K562 (cell line): ENCODE measurements around the gene NECAB3. TPM values are rescaled to one million over a fixed set of nuclear protein-coding genes. Genes with fewer than 3 reads are reported as not detected.

Source experiments
- CHD4 ChIP-seq: fragments of 200-600 bp; sonication (generic); IDR thresholded peaks from 3 replicates; pipeline ENCODE4 v1.6.1; 2012; ENCODE audit warnings: low read depth, mild to moderate bottlenecking, mixed read lengths, low read length, inconsistent platforms; ENCODE audit not compliant: insufficient read depth, insufficient replicate concordance, poor library complexity, severe bottlenecking
- DEAF1 ChIP-seq: fragments of 450-650 bp; formaldehyde crosslinking; IDR thresholded peaks from 2 replicates; pipeline ENCODE4 v1.4.0; 2020; ENCODE audit warnings: mild to moderate bottlenecking, moderate library complexity
- GATA2 ChIP-seq: sonication (generic); formaldehyde crosslinking; IDR thresholded peaks from 2 replicates; pipeline ENCODE4 v1.4.0; 2020; ENCODE audit warnings: mild to moderate bottlenecking, missing genetic modification reagents
- JUND ChIP-seq, 2 experiments: IDR thresholded peaks; 2 replicates in 1 of 2; 3 replicates in 1 of 2; pipeline ENCODE4 v1.6.1; 2011; ENCODE audit warnings: borderline replicate concordance in 2 of 2, low read depth in 2 of 2, low read length in 2 of 2, improper control_type of control experiment in 1 of 2, missing biosample characterization in 1 of 2, missing genetic modification characterization in 1 of 2, missing genetic modification reagents in 1 of 2
- MAFK ChIP-seq: IDR thresholded peaks from 2 replicates; pipeline ENCODE4 v1.6.1; 2011; ENCODE audit warnings: low read length, improper control_type of control experiment
- MAZ ChIP-seq, 2 experiments: fragments of 450-650 bp in 1 of 2; sonication (generic) in 1 of 2; formaldehyde crosslinking; IDR thresholded peaks in 1 of 2; conservative IDR thresholded peaks in 1 of 2; 2 replicates each; pipeline versions ENCODE4 v1.4.0 to v1.5.0; 2020; ENCODE audit warnings: mild to moderate bottlenecking in 1 of 2, missing genetic modification reagents in 1 of 2
- MEIS2 ChIP-seq: fragments of 450-650 bp; IDR thresholded peaks from 2 replicates; pipeline ENCODE4 v1.6.1; 2014; ENCODE audit warnings: mild to moderate bottlenecking; ENCODE audit not compliant: partially characterized antibody
- MTA2 ChIP-seq: fragments of 450-650 bp; IDR thresholded peaks from 2 replicates; pipeline ENCODE4 v1.6.1; 2016; ENCODE audit warnings: low read depth
- NKRF ChIP-seq: fragments of 450-650 bp; IDR thresholded peaks from 2 replicates; pipeline ENCODE4 v1.6.1; 2016; ENCODE audit warnings: borderline replicate concordance
- POLR2AphosphoS5 ChIP-seq: IDR thresholded peaks from 2 replicates; pipeline ENCODE4 v1.6.1; 2011; ENCODE audit warnings: mild to moderate bottlenecking, low read depth, low read length, moderate library complexity; ENCODE audit not compliant: control insufficient read depth, insufficient read depth
- SAP30 ChIP-seq: fragments of 200-600 bp; sonication (generic); IDR thresholded peaks from 2 replicates; pipeline ENCODE4 v1.6.1; 2012; ENCODE audit warnings: borderline replicate concordance, low read depth, mild to moderate bottlenecking, moderate library complexity, low read length, control low read depth, inconsistent platforms; ENCODE audit not compliant: insufficient read depth, poor library complexity, severe bottlenecking
- SMARCC2 ChIP-seq: fragments of 450-650 bp; IDR thresholded peaks from 2 replicates; pipeline ENCODE4 v1.6.1; 2017; ENCODE audit warnings: antibody characterized with exemption, moderate library complexity, mild to moderate bottlenecking, low read depth
- ZFPM2 ChIP-seq: fragments of 250-450 bp; sonication (Bioruptor Pico); IDR thresholded peaks from 2 replicates; pipeline ENCODE4 v1.5.1; 2022; ENCODE audit warnings: mild to moderate bottlenecking
- ZNF830 ChIP-seq: fragments of 250-450 bp; sonication (Bioruptor Pico); IDR thresholded peaks from 2 replicates; pipeline ENCODE4 v1.5.0; 2021; ENCODE audit warnings: mild to moderate bottlenecking
- polyA plus RNA-seq, 8 experiments: library from polyadenylated mRNA; depleted of rRNA in 4 of 8; stranded (reverse) in 5 of 8; unstranded in 3 of 8; fragments of >200 nt; fragmentation: Nextera tagmentation in 2 of 8; fragmentation: Illumina TruSeq in 1 of 8; extraction: Ambion mirVana in 2 of 8; extraction: Trizol in 1 of 8; gene quantifications; 2 replicates each; pipeline versions ENCODE4 v1.2.1 to v1.2.3, GENCODE V29; 2011 to 2014; ENCODE audit warnings: inconsistent platforms in 1 of 8, missing spikeins in 1 of 8
- total RNA-seq, 7 experiments: library from RNA; depleted of rRNA in 6 of 7; stranded (reverse); fragments of >200 nt in 6 of 7; fragmentation: Illumina TruSeq in 2 of 7; extraction: Trizol in 2 of 7; gene quantifications; 2 replicates each; pipeline versions ENCODE4 v1.2.1 to v1.2.3, GENCODE V29; 2011 to 2021; ENCODE audit warnings: low replicate concordance in 1 of 7
- TF ChIP-seq, protein P1 (sequence below): fragments of 450-650 bp; IDR thresholded peaks from 2 replicates; pipeline ENCODE4 v1.6.1; 2016; ENCODE audit warnings: low read depth, mild to moderate bottlenecking, moderate library complexity
- TF ChIP-seq, protein P2 (sequence below): fragments of 450-650 bp; formaldehyde crosslinking; IDR thresholded peaks from 2 replicates; pipeline ENCODE4 v1.4.0; 2022; ENCODE audit warnings: mild to moderate bottlenecking, moderate library complexity
- TF ChIP-seq, protein P3 (sequence below): fragments of 450-650 bp; conservative IDR thresholded peaks from 2 replicates; pipeline ENCODE4 v1.6.1; 2016; ENCODE audit warnings: missing genetic modification characterization, low read depth, mild to moderate bottlenecking, control low read depth, missing compliant biosample characterization
- TF ChIP-seq, protein P4 (sequence below): fragments of 200-800 bp; sonication (Bioruptor generic); IDR thresholded peaks from 2 replicates; pipeline ENCODE4 v1.6.1; 2017; ENCODE audit warnings: missing genetic modification characterization, missing compliant biosample characterization

NECAB3 gene
- total and polyA plus RNA-seq, 9 of the 15 experiments (the other 6 are each of a cell fraction or from before 2014, with no cell fraction given), result 0.94 to 63.3 (median 31.5) TPM

DNA sequence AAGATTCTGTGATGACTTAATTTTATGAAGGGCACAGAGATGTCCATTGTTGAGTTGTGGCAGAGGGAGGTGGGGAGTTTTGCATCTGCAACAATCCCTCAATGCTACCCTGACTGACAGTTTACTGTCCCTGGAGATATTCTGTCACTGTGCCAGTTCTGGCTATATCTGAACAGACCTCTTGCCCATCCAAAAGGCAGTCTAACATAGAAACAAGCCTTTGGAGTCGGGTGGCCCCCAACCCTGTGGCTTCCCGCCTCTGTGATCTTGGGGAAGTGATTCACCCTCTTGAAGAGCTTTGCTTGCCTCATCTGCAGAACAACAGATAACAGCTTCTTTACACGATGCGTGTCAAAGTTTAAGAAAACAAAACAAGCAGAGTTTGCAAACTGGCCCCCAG is 15.7 kb upstream of the NECAB3 start (continued):
- TF ChIP-seq, protein P1, sequence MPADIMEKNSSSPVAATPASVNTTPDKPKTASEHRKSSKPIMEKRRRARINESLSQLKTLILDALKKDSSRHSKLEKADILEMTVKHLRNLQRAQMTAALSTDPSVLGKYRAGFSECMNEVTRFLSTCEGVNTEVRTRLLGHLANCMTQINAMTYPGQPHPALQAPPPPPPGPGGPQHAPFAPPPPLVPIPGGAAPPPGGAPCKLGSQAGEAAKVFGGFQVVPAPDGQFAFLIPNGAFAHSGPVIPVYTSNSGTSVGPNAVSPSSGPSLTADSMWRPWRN, result peak; percentile 59; the same call in 1 of the 2 replicates
- TF ChIP-seq ZNF830 (CRISPR knock-in tag) (no peak), SMARCC2 (peak; percentile 93), MAZ (CRISPR knock-in tag; conservative IDR thresholded peaks at IDR 0.05 in 1 of 2, IDR thresholded peaks at IDR 0.05 in 1 of 2) (peak; percentile 72 to 94; a peak in 3 of 4 replicates), POLR2AphosphoS5 (peak; percentile 92), DEAF1 (CRISPR knock-in tag) (no peak), MEIS2 (peak; percentile 74), GATA2 (CRISPR knock-in tag) (peak; percentile 72), CHD4 (no peak), ZFPM2 (CRISPR knock-in tag) (no peak), JUND (IDR thresholded peaks at IDR 0.05; ENCODE audit: borderline replicate concordance, low read depth, low read length) (peak; percentile 95), JUND (tag; IDR thresholded peaks at IDR 0.05; ENCODE audit: borderline replicate concordance, low read depth, low read length) (peak; percentile 87; the same call in 1 of the 3 replicates), SAP30 (no peak), MAFK (peak; percentile 31; the same call in 1 of the 2 replicates), NKRF (no peak), MTA2 (peak; percentile 83)
- TF ChIP-seq, protein P2, sequence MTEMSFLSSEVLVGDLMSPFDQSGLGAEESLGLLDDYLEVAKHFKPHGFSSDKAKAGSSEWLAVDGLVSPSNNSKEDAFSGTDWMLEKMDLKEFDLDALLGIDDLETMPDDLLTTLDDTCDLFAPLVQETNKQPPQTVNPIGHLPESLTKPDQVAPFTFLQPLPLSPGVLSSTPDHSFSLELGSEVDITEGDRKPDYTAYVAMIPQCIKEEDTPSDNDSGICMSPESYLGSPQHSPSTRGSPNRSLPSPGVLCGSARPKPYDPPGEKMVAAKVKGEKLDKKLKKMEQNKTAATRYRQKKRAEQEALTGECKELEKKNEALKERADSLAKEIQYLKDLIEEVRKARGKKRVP, result 0 out of 2 replicates have a peak, but pooled peaks have one; percentile 46
- TF ChIP-seq, protein P3, sequence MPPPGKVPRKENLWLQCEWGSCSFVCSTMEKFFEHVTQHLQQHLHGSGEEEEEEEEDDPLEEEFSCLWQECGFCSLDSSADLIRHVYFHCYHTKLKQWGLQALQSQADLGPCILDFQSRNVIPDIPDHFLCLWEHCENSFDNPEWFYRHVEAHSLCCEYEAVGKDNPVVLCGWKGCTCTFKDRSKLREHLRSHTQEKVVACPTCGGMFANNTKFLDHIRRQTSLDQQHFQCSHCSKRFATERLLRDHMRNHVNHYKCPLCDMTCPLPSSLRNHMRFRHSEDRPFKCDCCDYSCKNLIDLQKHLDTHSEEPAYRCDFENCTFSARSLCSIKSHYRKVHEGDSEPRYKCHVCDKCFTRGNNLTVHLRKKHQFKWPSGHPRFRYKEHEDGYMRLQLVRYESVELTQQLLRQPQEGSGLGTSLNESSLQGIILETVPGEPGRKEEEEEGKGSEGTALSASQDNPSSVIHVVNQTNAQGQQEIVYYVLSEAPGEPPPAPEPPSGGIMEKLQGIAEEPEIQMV, result no peak
- TF ChIP-seq, protein P4, sequence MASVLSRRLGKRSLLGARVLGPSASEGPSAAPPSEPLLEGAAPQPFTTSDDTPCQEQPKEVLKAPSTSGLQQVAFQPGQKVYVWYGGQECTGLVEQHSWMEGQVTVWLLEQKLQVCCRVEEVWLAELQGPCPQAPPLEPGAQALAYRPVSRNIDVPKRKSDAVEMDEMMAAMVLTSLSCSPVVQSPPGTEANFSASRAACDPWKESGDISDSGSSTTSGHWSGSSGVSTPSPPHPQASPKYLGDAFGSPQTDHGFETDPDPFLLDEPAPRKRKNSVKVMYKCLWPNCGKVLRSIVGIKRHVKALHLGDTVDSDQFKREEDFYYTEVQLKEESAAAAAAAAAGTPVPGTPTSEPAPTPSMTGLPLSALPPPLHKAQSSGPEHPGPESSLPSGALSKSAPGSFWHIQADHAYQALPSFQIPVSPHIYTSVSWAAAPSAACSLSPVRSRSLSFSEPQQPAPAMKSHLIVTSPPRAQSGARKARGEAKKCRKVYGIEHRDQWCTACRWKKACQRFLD (CRISPR knock-in tag), result peak; percentile 46; the same call in 1 of the 2 replicates
